Motor neuron (in vitro differentiated cells): Measurements from ENCODE around the gene BTG1. TPM values are rescaled to one million over a fixed set of nuclear protein-coding genes. Genes with fewer than 3 reads are reported as not detected.

ENCODE experiments used
- ATAC-seq, 8 experiments: fragments of 200-7000 bp; cut with Tn5 transposase; replicated peaks in 6 of 8; 2 replicates each; pipeline ENCODE4 v1.8.0; 2021; ENCODE audit warnings: mild to moderate bottlenecking in 8 of 8, moderate library complexity in 8 of 8
- H3K27ac ChIP-seq, 2 donors: fragments of 250-450 bp; sonication (Bioruptor Pico); 2 replicates each; pipeline ENCODE4 v1.9.0; 2021; ENCODE audit warnings: antibody characterized with exemption in 2 of 2, mild to moderate bottlenecking in 2 of 2, moderate library complexity in 1 of 2
- H3K4me1 ChIP-seq, 2 donors: fragments of 250-450 bp; sonication (Bioruptor Pico); replicated peaks in 1 of 2; 2 replicates each; pipeline ENCODE4 v1.6.1; 2021; ENCODE audit warnings: antibody characterized with exemption in 2 of 2, mild to moderate bottlenecking in 2 of 2, moderate library complexity in 1 of 2
- H3K4me3 ChIP-seq, 5 donors: fragments of 250-450 bp; sonication (Bioruptor Pico); 2 replicates each; pipeline ENCODE4 v1.9.0; 2021; ENCODE audit warnings: antibody characterized with exemption in 5 of 5, mild to moderate bottlenecking in 5 of 5, moderate library complexity in 4 of 5
- WGBS, 10 experiments: fragments of 450-650 bp; shearing (Covaris generic); methylation state at CpG; one replicate each; pipeline ENCODE4 v1.0.0; 2022; 5-methylcytosine and 5-hydroxymethylcytosine counted together
- in situ Hi-C, 9 experiments: fragments of 400-800 bp; cut with MboI; loops; one replicate each; pipeline ENCODE4 v1.15.0; 2021; ENCODE audit warnings: low sequenced_read_pairs in 9 of 9, low pct_unique_long_range_greater_than_20kb in 2 of 9; ENCODE audit not compliant: unreplicated experiment in 9 of 9
- total RNA-seq, 8 experiments: library from RNA; unstranded; fragments of 300-600 nt; gene quantifications; 2 replicates each; pipeline versions ENCODE4 v1.2.3 to v1.2.4, GENCODE V29; 2022

BTG1 gene, protein sequence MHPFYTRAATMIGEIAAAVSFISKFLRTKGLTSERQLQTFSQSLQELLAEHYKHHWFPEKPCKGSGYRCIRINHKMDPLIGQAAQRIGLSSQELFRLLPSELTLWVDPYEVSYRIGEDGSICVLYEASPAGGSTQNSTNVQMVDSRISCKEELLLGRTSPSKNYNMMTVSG
- total RNA-seq = 100 to 1,000 TPM in 1 of 8 experiments, 10 to 100 TPM in 7; 33.1 to 161 (median 68.2) TPM

DNA sequence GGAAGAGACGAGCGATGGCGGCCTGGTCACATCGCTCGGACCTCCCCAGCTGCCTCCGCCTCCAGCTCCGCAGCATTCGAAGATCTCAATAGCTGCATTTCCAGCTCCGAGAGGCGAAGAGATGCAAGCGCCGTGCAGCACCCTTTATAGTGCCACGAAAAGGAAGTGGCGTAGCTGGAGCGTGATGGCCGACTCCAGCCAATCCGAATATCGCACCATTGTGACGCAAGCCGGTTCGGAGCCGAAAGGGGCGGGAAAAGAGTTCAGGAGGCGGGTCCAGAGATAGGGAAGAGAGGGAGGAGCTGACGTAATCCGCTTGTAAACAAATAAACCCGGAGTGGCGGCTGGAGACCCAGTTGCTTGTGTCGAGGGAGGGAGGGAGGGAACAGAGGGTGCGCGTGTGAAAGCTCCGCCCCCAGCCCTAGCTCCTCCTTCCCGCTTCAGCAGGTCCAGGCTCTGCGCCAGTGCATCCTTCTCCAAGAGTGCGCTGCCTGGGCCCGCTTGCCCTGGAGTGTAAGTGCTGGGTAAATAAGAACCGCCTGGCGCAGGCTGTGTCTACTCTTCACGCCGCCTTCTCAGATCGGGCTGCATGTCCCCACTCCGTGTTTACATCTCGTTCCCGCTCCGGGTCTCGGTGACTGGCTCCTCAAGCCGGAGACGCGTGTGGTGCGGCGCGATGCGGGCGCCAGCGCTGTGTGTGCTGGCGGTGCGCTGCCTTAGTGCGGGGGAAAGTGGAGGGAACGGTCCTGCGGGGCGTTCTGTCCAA lies at the start of gene BTG1:
Gene BTG1, minus strand, starts transcription at position 116 of the 766 bp plus-strand sequence. CDS start 311 bp downstream, outside the sequence.
- peak within 1 kb of the TSS; percentile 86 to 90 for H3K27ac ChIP-seq
- peak within 1 kb of the TSS; percentile 57 to 83 (median 79) for H3K4me3 ChIP-seq
- in situ Hi-C loops = loop anchor here in 7 of 9 experiments (25.0 kb wide), 4 partner anchors 334 to 759 kb away; no protein-coding TSS in a partner anchor
- 0% methylated on average over 2 to 19 of the region's 61 CpGs; no CpG with 5 or more reads in 3 of the 10 experiments for WGBS, 10 experiments
- peak; percentile 76 to 86 (median 82) for ATAC-seq
- H3K4me1 ChIP-seq = peaks cover 0 to 5% of the 10 kb centered on the region in 2 donors

DNA sequence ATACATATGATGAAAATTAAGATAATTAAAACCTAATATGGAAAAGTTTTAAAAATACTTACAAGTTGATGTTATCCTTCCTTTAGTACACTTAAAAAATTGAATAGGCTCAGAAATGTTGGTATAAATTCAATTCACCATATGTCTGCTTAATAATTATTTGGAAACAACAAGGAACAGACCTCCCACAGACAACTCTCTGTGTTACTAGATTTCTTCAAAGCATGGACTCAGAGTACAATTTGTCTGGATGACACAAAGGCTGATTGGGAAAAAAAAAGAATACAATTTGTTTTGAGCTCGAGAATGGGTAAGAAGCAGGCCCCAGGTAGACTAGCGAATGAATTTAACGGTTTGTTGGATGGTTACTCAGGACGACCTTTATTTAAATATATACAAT lies 48.9 kb upstream of the BTG1 start:
- H3K4me1 ChIP-seq = peaks cover 8 to 21% of the 10 kb centered on the region in 2 donors
- in situ Hi-C loops = no loop called here
- ATAC-seq = no peak
- H3K27ac ChIP-seq = no peak overlapping the region
- no peak overlapping the region for H3K4me3 ChIP-seq
- 0 to 84% (median 65%) methylated on average over 1 to 4 of the region's 4 CpGs; no CpG with 5 or more reads in 4 of the 10 experiments for WGBS, 10 experiments

DNA sequence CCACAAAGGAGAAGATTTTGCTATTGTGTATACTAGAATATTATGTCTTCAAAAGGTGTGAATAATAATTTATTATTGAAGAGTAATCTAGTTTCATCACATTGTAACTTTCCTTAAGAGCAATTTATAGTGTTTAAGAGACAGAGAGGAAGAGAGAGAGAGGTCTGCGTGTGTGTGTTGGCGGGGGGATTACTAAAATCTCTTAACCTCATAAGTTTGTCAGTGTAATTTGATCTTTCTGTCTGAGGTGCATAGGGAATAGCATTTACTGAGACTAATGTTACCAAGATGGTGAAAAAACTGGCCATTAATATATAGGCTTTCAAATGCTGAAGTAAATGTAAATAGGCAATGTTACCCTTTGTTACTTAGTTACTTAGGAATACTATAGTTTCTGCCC lies 48.2 kb upstream of the BTG1 start:
- in situ Hi-C loops = no loop called here
- Histone ChIP-seq H3K27ac (no peak overlapping the region), H3K4me3 (no peak overlapping the region), H3K4me1 (peaks cover 8 to 21% of the 10 kb centered on the region in 2 donors)
- 79 to 100% (median 91%) methylated on average over 1 to 2 of the region's 2 CpGs; no CpG with 5 or more reads in 2 of the 10 experiments for WGBS, 10 experiments
- ATAC-seq = peak in 1 of 8 experiments; percentile 25

DNA sequence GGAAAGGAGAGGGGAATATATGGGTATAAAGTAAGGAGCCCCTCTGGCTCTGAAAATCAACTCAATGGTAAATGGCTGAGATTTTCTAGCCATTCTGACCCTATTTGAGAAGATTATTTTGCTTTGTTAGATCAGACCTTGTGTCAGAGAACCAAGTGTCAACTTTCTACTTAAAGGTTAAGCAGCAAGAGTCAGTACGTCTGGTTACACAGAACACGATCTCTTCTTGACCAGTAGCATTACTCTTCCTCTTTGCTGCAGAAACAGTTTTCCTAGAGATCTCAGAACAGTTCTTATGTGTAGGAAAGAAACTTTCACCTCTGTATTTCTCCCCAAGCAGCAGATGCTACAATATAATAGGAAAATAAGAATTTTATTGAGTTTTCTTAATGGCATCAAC lies 47.4 kb upstream of the BTG1 start:
- H3K4me3 ChIP-seq = no peak overlapping the region
- peaks cover 8 to 21% of the 10 kb centered on the region in 2 donors for H3K4me1 ChIP-seq
- ATAC-seq = no peak
- H3K27ac ChIP-seq = peak overlapping the region in 1 of 2 donors; percentile 46
- in situ Hi-C loops = no loop called here
- WGBS, 10 experiments = 33 to 100% (median 80%) methylated on average over 1 to 2 of the region's 2 CpGs; no CpG with 5 or more reads in 1 of the 10 experiments

DNA sequence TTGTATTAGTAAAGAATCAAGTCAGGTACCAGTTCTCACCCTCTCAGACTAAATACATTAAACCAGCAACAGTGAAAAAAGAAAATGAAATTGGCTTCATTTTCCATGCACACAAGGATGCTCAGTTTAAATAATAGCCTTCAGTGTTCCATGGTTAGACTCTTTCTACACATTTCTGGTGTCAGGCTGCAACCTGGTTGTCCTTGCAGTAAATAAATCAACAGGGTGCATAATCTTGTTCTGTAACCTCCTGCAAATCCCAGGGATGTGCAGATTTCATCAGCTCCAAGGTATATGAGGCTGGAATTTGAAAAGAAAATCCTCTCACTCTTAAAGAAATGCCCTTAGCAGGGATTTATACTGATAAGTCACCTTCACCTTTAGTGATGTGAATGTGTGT lies 46.7 kb upstream of the BTG1 start:
- peak in 5 of 8 experiments; percentile 66 to 98 (median 82) for ATAC-seq
- in situ Hi-C loops = no loop called here
- Histone ChIP-seq H3K4me1 (peaks cover 8 to 21% of the 10 kb centered on the region in 2 donors), H3K4me3 (no peak overlapping the region), H3K27ac (peak overlapping the region; percentile 24 to 65)

DNA sequence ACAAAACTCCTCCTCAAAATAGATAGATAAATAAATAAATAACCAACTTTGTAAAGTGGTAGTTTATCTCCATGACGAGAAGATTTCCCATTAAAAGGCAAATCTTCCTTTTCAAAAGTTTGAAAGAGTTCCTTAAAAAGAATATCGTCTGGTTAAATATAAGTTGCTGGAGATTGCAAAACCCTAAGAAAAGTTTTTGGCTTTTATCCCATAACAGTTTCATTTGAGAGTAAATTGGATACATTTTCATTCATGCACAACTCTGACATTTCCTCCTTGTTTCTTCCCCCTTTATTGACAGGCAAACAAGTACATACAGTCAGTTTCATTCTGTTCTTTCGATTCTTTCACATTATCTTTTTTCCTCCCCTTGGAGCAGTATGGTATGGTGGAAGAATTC lies 45.4 kb upstream of the BTG1 start:
- no peak for ATAC-seq
- in situ Hi-C loops = no loop called here
- no peak overlapping the region for H3K27ac ChIP-seq
- peaks cover 8 to 21% of the 10 kb centered on the region in 2 donors for H3K4me1 ChIP-seq
- 43 to 100% (median 97%) methylated on average over 1 to 3 of the region's 3 CpGs for WGBS, 10 experiments
- H3K4me3 ChIP-seq = no peak overlapping the region

DNA sequence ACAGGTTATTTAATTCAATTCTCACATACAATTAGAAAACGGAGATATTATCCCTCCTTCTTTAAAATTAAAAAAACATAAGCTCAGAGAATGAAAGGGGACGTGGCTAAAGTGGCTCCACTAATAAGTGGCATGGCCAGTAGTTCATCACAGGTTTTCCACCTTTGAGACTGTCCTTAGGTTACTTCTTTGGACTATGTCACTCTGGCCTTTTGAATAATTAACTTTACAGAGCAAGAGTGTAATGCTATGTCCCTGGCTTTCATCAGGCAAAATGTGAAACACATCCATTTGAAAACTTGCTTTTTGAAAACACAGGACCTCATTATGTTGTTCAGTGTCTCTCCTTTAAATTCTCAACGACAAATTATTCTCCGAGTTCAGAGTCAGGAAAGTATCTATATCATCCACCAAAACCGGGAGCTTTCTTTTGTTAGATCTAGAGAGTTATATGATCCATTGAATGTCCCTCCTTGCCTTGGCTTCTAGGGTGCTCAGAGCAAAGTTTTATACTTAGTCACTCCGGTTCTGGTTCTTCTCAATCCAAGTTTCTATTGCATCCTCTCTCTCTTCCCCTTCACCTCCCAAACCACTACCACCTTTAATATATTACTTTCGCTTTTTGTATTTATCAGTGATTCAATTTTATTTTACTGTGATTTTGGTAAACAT lies 43.0 kb upstream of the BTG1 start:
- 71 to 100% (median 91%) methylated on average over 2 to 7 of the region's 7 CpGs for WGBS, 10 experiments
- in situ Hi-C loops = no loop called here
- peaks cover 8 to 21% of the 10 kb centered on the region in 2 donors for H3K4me1 ChIP-seq
- no peak overlapping the region for H3K27ac ChIP-seq
- H3K4me3 ChIP-seq = no peak overlapping the region
- no peak for ATAC-seq

DNA sequence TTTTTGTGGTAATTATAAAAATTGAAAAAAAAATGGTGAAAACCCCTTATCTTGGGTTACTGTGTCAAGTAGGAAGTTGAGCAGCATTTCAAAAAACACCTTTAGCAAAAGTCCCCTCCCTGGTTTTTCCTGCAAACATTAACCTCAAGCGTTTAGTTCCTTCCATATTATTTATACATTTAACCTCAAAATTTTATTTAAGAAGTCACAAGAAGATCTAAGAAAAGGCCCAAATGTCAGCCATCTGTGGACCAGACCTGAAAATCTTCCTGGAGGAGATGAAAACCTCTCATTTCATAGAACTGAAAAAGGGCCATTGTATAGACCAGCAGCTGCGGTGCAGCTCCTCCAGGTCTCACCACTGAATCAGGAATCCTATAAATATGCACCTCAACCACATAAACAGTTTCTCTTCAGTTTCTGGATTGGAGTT lies 40.4 kb upstream of the BTG1 start:
- Histone ChIP-seq H3K4me1 (no peaks in the 10 kb centered on the region), H3K4me3 (no peak overlapping the region), H3K27ac (no peak overlapping the region)
- ATAC-seq = no peak
- 73 to 100% (median 98%) methylated on average over 1 to 2 of the region's 2 CpGs for WGBS, 10 experiments
- in situ Hi-C loops = no loop called here

DNA sequence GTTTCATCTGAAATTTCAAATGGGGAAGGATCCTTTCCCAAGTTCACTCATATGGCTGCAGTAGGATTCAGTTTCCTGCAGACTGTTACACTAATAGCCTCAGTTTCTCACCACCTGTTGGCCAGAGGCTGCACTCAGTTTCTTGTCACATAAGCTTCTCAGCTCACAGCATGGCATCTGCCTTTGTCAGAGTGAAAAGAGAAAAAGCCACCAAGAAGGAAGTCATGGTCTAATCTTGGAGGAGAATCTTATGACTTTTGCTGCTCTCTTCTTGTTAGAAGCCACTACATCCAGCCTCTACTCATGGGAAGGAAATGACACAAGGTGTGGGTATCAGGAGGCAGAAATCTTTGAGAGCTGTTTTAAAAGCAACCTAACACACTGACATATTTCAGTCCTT lies 39.4 kb upstream of the BTG1 start:
- no peak overlapping the region for H3K27ac ChIP-seq
- H3K4me1 ChIP-seq = no peaks in the 10 kb centered on the region
- in situ Hi-C loops = no loop called here
- ATAC-seq = no peak
- H3K4me3 ChIP-seq = no peak overlapping the region

DNA sequence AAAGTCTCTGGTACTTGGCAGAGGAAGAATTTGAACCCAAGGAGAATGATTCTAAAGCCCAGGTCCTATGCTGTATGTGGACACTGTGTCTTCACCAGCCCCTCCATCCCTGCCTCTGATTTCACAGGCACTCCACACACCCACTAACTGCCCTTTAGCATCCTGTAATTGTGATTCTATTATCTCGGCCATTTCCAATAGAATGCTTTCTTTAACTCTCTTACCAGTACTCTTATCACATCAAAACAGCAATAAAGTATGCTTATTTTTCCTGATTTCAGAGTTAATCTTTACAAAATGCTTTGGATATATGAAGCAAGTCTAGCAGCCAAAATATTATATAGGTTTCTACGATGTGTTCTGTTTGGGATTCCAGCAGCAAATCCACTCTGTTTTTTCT lies 37.9 kb upstream of the BTG1 start:
- Histone ChIP-seq H3K4me1 (no peaks in the 10 kb centered on the region), H3K4me3 (no peak overlapping the region), H3K27ac (no peak overlapping the region)
- ATAC-seq = peak in 1 of 8 experiments; percentile 69
- WGBS, 10 experiments = 48 to 100% (median 92%) methylated on average over 1 to 2 of the region's 2 CpGs; no CpG with 5 or more reads in 4 of the 10 experiments
- in situ Hi-C loops = no loop called here

DNA sequence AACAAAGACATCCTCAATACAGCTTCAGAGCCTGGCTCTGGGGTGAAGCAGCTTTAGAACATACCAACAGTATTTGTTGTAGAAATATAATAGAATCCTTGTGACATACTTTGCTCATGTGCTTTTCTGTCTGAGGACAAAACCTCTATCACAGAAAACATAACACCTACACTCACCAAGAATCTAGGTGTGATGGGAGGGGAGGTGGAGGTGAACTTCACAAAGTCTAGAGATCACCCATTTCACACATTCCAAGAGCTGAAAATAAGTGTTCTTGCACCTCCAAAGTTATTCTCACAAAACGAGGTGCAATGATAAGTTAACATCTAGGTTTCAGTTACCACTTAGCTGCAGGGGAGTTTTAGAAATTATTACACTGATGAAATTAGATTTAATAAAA lies 32.7 kb upstream of the BTG1 start:
- in situ Hi-C loops = no loop called here
- no peak for ATAC-seq
- Histone ChIP-seq H3K4me1 (no peaks in the 10 kb centered on the region), H3K27ac (no peak overlapping the region), H3K4me3 (no peak overlapping the region)
- WGBS, 10 experiments = 17 to 100% (median 67%) methylated on average over 1 of the region's 1 CpG; no CpG with 5 or more reads in 3 of the 10 experiments

DNA sequence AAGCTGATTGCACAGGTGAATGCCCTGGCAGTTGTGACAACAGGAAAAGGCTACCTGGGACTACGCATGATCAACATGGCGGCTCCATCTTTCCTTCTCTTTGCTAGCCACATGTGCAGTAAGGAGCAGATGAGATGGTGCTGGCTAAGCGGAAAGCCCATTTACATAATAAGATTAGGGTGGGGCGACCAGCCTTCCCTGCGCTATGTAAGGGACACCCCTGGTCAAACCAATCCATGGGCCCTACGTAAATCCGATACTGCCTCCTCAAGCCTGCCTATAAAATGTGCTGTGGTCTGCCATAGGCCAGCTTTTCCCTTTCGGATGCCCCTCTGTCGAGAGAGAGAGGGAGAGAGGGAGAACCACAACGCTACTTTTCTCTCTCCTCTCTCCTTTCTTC lies 31.0 kb upstream of the BTG1 start:
- in situ Hi-C loops = no loop called here
- 83 to 100% (median 94%) methylated on average over 1 to 8 of the region's 10 CpGs; no CpG with 5 or more reads in 4 of the 10 experiments for WGBS, 10 experiments
- no peak overlapping the region for H3K4me3 ChIP-seq
- no peak for ATAC-seq
- H3K27ac ChIP-seq = no peak overlapping the region
- H3K4me1 ChIP-seq = peaks cover 0 to 5% of the 10 kb centered on the region in 2 donors

DNA sequence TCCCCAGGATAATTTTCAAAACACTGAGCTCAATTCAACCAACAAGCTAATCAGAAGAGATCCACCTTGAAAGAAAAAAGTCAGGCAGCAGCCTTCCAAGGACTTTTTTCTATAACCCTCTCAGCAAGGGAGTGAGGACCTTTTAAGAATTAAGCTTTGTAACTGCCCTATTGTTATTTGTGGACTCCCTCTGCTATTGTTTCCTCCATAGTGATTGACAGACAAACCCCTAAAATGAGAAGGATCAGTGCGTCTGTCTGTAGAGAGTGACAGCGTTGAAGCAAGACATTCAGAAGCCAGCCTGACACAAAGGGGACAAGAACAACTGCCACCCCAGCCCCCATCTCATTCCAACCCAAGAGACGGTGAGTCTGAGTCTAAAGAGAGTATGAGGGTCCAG lies 30.3 kb upstream of the BTG1 start:
- Histone ChIP-seq H3K4me3 (no peak overlapping the region), H3K27ac (no peak overlapping the region), H3K4me1 (peaks cover 0 to 5% of the 10 kb centered on the region in 2 donors)
- 40 to 100% (median 50%) methylated on average over 1 to 3 of the region's 3 CpGs; no CpG with 5 or more reads in 3 of the 10 experiments for WGBS, 10 experiments
- in situ Hi-C loops = no loop called here
- ATAC-seq = no peak
